Spinal cord (tissue), 10 donors: ENCODE measurements around the gene RFT1. TPM values are rescaled to one million over a fixed set of nuclear protein-coding genes. Genes with fewer than 3 reads are reported as not detected.

Source experiments
- DNase-seq, 6 donors: peaks; one replicate each; pipeline versions ENCODE4 v3.0.0 to v3.0.0-alpha.2; 2013 to 2015; ENCODE audit warnings: low spot score in 6 of 6, low read depth in 4 of 6
- H3K27ac ChIP-seq: one replicate; pipeline ENCODE4 v1.5.1; 2013; ENCODE audit warnings: low read depth, low read length, control low read depth
- H3K27me3 ChIP-seq: one replicate; pipeline ENCODE4 v1.6.1; 2013; ENCODE audit warnings: low read length; ENCODE audit not compliant: control insufficient read depth, insufficient read depth
- H3K36me3 ChIP-seq: one replicate; pipeline ENCODE4 v1.6.1; 2013; ENCODE audit warnings: low read length; ENCODE audit not compliant: control insufficient read depth, insufficient read depth
- H3K4me1 ChIP-seq: one replicate; pipeline ENCODE4 v1.6.1; 2013; ENCODE audit warnings: low read length; ENCODE audit not compliant: control insufficient read depth, insufficient read depth
- H3K4me3 ChIP-seq: one replicate; pipeline ENCODE4 v1.5.1; 2013; ENCODE audit warnings: low read depth, low read length, control low read depth
- H3K9me3 ChIP-seq: one replicate; pipeline ENCODE4 v1.6.1; 2013; ENCODE audit warnings: low read length; ENCODE audit not compliant: control insufficient read depth, insufficient read depth
- WGBS: methylation state at CpG from one replicate; pipeline ENCODE4 v1.1.5; 2013; ENCODE audit warnings: missing lambda C conversion rate; ENCODE audit not compliant: insufficient coverage; 5-methylcytosine and 5-hydroxymethylcytosine counted together
- polyA plus RNA-seq, 2 donors: library from polyadenylated mRNA; unstranded; fragments of 120-200 nt; gene quantifications; one replicate each; pipeline ENCODE4 v1.2.1, GENCODE V29; 2013; ENCODE audit not compliant: insufficient read length in 2 of 2
- total RNA-seq, 2 donors: library from RNA; depleted of rRNA in 1 of 2; stranded (reverse); fragments of 120-200 nt in 1 of 2; fragments of >200 nt in 1 of 2; gene quantifications; one replicate each; pipeline versions ENCODE4 v1.2.3 to v1.2.4, GENCODE V29; 2013 to 2014
- donor health status: healthy.

Gene RFT1
- total and polyA plus RNA-seq, 4 donors, result 10.8 to 18.3 (median 14.7) TPM

GRCh38 chr3:53113293-53114010 is 16.8 kb downstream of the RFT1 start:
- DNase-seq, result peak in 1 of 6 donors; percentile 22
- WGBS, result no CpG with 5 or more reads among the region's 1 CpG
- no peak overlapping the region for H3K27ac ChIP-seq
- no peak overlapping the region for H3K4me3 ChIP-seq
- no peaks in the 10 kb centered on the region for H3K9me3 ChIP-seq
- H3K4me1 ChIP-seq, result peaks cover 3% of the 10 kb centered on the region
- H3K27me3 ChIP-seq, result no peaks in the 10 kb centered on the region
- peaks cover 38% of the 10 kb centered on the region for H3K36me3 ChIP-seq

DNA sequence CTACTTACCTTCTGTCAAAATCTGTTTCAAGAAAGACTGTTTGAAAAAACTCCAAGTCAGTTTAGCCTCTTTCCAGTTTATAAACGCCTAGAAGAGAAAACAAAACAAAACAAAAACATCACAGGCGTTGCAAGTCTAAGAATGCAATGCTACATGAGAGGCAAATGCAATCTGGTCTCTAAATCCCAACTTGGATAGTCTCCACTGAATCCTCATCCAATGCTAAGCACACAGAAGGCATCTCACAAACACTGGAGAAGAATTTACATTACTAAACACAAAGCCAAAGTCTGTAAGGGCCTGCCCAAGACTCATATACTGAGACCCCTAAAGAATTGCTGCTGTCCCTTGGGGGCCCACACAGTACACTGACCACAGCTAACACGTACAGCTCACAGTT is 18.4 kb downstream of the RFT1 start:
- Histone ChIP-seq H3K27me3 (no peaks in the 10 kb centered on the region), H3K4me1 (peaks cover 3% of the 10 kb centered on the region), H3K27ac (no peak overlapping the region), H3K36me3 (peaks cover 29% of the 10 kb centered on the region), H3K9me3 (no peaks in the 10 kb centered on the region), H3K4me3 (no peak overlapping the region)
- WGBS, result 92% methylated on average over 3 of the region's 3 CpGs
- DNase-seq, result peak in 1 of 6 donors; percentile 85

GRCh38 chr3:53109891-53110771 is 20.1 kb downstream of the RFT1 start:
- DNase-seq, result peak in 1 of 6 donors; percentile 59

GRCh38 chr3:53109190-53109589 is 21.0 kb downstream of the RFT1 start:
- Histone ChIP-seq H3K27me3 (no peaks in the 10 kb centered on the region), H3K9me3 (no peaks in the 10 kb centered on the region), H3K4me1 (peaks cover 3% of the 10 kb centered on the region), H3K27ac (no peak overlapping the region), H3K36me3 (peaks cover 22% of the 10 kb centered on the region), H3K4me3 (no peak overlapping the region)
- WGBS, result 100% methylated on average over 1 of the region's 1 CpG
- DNase-seq, result no peak

More at GRCh38 chr3:53109891-53110771, 20.1 kb downstream of the RFT1 start:
- H3K4me3 ChIP-seq, result no peak overlapping the region
- 77% methylated on average over 5 of the region's 12 CpGs for WGBS
- peaks cover 22% of the 10 kb centered on the region for H3K36me3 ChIP-seq
- no peak overlapping the region for H3K27ac ChIP-seq
- no peaks in the 10 kb centered on the region for H3K27me3 ChIP-seq
- H3K9me3 ChIP-seq, result no peaks in the 10 kb centered on the region
- peaks cover 3% of the 10 kb centered on the region for H3K4me1 ChIP-seq

DNA sequence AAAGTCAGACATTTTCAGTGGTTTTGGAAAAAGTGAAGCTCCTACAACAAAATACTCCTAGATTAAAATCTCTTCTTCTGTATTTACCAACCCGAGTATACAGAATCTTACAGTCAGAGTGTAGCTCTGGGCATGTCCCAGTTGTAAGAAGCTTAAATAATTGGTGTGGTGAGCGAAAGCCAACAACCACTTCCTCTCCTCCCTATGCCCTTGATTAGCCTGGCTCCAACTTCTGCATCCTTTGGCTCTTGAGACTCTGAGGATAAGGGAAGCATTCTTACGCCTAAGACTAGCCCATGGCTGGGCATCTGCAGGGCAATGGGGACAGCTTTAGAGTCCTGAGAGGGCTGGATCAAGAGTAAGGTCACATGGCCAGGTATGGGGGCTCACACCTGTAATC is 25.5 kb downstream of the RFT1 start:
- no peak for DNase-seq
- no peaks in the 10 kb centered on the region for H3K27me3 ChIP-seq
- H3K4me3 ChIP-seq, result no peak overlapping the region
- H3K9me3 ChIP-seq, result no peaks in the 10 kb centered on the region
- WGBS, result no CpG with 5 or more reads among the region's 3 CpGs
- H3K36me3 ChIP-seq, result peaks cover 38% of the 10 kb centered on the region
- H3K4me1 ChIP-seq, result peaks cover 4% of the 10 kb centered on the region
- no peak overlapping the region for H3K27ac ChIP-seq

DNA sequence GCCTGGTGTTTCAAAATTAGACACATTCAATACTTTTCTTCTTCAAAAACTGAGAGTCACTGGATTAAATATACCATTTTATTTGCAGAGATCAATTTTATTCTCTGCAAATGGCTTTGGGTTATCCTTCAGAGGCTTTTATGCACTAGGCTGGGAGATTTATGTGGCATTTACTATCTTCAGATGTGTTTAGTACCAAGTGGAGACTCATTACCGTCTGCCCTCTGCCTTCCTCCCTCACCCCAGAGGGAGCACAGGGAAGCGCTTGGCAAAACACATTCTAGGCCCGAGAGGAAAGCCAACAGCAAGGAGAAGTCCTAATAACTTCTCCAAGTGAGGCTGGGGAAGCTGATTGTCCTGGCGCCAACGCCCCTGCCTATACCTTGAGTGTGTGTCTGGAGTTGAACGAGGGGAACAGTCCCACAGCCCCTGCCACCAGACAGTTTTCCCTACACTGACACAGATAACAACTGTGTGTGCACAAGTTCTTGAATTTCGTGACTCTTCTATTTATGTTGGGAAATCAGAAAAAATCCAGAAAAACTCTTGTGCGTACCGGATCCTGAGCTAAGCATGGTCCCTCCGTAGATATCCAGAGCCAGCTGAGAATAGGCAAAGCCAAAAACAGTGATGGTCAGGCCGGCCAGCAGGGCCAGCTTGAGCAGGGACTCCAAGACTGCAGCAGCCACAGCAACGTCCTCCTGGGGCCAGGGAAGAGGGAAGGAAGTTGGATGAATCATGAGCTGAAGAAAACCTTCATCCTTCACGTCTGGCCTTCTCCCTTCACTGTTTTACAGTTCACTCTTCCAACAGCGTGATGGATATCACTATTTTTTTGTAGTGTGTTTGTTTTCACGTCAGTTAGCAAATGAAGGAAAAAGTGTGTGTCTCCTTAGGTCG is 26.6 kb downstream of the RFT1 start:
- no peak overlapping the region for H3K27ac ChIP-seq
- peak in 1 of 6 donors; percentile 63 for DNase-seq
- WGBS, result 89% methylated on average over 6 of the region's 16 CpGs

GRCh38 chr3:53102601-53103147 is 27.6 kb downstream of the RFT1 start:
- 64% methylated on average over 5 of the region's 6 CpGs for WGBS
- no peaks in the 10 kb centered on the region for H3K27me3 ChIP-seq
- H3K36me3 ChIP-seq, result peaks cover 32% of the 10 kb centered on the region
- peak in 1 of 6 donors; percentile 34 for DNase-seq
- no peaks in the 10 kb centered on the region for H3K9me3 ChIP-seq
- H3K27ac ChIP-seq, result no peak overlapping the region
- H3K4me3 ChIP-seq, result no peak overlapping the region
- H3K4me1 ChIP-seq, result peaks cover 4% of the 10 kb centered on the region

More for the DNA sequence above, 26.6 kb downstream of the RFT1 start:
- Histone ChIP-seq H3K36me3 (peaks cover 37% of the 10 kb centered on the region), H3K27me3 (no peaks in the 10 kb centered on the region), H3K9me3 (no peaks in the 10 kb centered on the region), H3K4me3 (no peak overlapping the region), H3K4me1 (peaks cover 4% of the 10 kb centered on the region)

- 79% methylated on average over 12 of the region's 12 CpGs for WGBS
- Histone ChIP-seq H3K4me1 (peaks cover 4% of the 10 kb centered on the region), H3K9me3 (no peaks in the 10 kb centered on the region), H3K27ac (no peak overlapping the region), H3K36me3 (peaks cover 35% of the 10 kb centered on the region), H3K27me3 (no peaks in the 10 kb centered on the region), H3K4me3 (no peak overlapping the region)
- no peak for DNase-seq
Observed at GRCh38 chr3:53101956-53102355, 28.3 kb downstream of the RFT1 start.
